ENCODE measurements around the gene TMEM88.
A peak's percentile ranks its signal among the peaks of the same experiment; 100 is the strongest.

TMEM88 gene

GRCh38 chr17:7833011-7833794 lies 21.7 kb upstream of the TMEM88 start:
- DNase-seq = no peak

DNA sequence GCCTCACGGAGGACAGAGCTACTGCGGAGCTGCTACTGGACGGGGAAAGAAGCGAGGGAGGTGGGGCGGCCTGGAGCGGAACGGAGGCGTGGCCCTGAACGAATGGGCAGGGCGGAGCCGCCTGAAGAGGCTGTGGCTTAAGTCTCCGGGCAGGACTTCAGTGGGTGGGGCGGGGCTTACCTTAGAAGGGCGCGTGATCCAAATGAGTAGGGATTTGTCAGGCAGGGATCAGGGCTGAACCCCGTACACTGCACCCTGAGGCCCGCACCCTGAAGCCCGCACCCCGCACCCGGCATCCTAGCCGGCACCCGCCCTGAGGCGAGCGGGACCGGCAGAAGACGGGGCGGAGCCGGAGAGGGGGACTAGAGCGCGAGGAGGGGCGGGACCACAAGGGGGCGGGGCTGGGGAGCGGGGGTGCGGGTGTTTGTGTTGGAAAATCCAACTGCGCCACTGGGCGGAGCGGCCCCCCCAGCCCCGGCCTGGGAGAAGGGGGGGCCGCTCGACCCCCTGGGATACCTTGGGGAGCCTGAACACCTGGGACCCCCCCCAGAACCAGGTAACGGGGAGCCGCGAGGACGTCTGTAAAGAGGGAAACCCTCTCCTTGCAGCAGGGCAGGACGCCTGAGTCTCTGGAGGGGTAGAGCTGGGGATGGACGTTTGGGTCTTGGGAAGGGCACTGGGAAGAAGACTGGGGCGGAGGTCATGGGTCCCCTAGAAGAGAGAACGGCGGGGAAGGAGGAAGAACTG lies 20.9 kb upstream of the TMEM88 start, which contains the start of gene KDM6B:
Gene KDM6B (plus strand): TSS at position 423 of the 747 bp plus-strand sequence. CDS start 11,338 bp downstream, outside the sequence.
- peak; percentile 88 for DNase-seq

DNA sequence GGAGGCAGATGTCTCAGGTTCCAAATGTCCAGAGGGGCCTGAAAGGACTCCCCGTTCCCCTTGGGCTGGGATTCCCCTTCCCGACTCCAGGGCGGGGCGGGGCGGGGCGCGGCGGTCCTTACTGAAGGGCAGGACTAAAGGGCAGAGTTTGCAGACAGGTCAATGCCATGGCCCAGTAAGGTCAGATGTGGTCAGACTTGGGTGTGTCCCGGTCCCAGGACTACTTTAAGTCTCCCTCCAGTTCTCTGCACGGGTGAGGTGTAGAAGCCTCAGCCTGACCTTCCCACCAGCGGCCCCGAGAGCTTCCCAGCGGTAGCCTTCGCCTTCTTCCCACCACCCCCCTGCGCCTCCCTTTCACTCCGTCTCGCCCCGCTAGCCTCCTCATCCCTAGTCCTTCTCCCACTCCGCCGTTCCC lies 20.3 kb upstream of the TMEM88 start:
- no peak for DNase-seq

- peak; percentile 91 for DNase-seq
Measured at GRCh38 chr17:7834957-7835813, 19.7 kb upstream of the TMEM88 start.

- peak; percentile 48 for DNase-seq
Measured at GRCh38 chr17:7835814-7836595, 18.9 kb upstream of the TMEM88 start.

DNA sequence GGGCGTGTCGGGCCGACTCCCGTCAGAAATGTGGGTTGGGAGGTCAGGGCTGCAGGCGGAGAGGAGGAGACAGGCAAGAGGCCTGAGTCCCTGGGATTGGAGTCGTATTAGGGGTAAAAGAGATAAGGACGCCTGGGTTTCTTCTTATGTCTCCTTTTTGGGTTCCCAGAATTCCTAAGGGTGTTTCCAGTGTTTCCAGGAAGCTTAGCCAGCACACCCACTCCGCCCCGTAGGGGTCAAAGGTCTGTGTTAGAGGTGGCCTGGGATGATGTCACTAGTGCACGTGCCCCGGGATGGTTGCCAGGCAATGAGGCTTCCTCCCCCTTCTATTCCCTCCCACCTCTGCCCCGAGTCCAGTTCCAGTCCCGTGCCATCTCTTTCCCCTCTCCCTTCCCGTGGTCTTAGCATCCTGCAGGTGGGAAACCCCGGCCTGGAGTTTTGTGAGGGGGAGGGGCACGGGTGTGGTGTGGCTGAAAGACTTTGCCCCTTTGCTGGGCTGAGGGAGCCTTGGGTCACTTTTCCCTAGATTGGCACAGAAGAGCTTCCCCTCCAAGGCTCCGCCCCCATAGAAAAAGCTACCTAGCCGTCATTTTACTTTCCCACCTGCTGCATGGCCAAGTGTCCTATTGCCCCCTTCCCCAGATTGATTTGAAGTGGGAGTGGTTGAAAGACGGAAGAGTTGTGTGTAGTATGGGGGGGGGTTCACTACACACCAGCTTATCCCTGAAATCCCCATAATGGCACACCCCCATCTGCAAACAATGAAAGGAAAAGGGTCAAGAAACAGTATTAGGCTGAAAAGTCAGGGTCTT lies 18.1 kb upstream of the TMEM88 start:
- DNase-seq = peak; percentile 69

DNA sequence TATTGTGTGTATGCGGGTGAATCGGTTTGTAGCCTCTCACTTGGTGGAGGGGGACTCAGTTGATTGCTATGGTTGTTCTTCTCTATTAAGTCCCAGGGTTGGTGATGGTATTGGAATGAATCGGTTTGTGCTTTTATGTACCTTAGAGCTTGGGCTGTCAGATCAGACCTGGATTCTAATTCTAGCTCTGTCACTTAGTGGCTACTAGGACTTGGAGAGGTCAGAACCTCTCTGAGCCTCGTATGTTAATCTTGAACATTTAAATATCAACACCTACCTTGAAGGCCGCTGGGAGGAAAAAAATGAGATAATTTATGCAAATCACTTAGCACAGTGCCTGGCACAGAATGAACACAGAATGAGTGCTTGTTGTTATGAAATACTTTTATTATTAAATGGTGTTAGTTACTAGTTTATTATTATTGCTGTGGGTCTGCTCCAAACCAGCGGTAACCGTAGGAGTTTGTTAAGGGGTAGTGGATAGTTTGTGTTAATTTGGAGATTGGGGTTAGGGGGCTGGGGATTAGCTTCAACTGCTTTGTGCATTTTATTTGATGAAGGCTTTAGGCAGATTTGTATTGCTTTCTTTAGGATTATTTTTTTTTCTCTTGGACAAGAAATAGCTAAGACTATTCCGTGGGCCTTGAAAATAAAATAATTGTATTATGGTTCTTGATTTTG lies 17.3 kb upstream of the TMEM88 start:
- no peak for DNase-seq

DNA sequence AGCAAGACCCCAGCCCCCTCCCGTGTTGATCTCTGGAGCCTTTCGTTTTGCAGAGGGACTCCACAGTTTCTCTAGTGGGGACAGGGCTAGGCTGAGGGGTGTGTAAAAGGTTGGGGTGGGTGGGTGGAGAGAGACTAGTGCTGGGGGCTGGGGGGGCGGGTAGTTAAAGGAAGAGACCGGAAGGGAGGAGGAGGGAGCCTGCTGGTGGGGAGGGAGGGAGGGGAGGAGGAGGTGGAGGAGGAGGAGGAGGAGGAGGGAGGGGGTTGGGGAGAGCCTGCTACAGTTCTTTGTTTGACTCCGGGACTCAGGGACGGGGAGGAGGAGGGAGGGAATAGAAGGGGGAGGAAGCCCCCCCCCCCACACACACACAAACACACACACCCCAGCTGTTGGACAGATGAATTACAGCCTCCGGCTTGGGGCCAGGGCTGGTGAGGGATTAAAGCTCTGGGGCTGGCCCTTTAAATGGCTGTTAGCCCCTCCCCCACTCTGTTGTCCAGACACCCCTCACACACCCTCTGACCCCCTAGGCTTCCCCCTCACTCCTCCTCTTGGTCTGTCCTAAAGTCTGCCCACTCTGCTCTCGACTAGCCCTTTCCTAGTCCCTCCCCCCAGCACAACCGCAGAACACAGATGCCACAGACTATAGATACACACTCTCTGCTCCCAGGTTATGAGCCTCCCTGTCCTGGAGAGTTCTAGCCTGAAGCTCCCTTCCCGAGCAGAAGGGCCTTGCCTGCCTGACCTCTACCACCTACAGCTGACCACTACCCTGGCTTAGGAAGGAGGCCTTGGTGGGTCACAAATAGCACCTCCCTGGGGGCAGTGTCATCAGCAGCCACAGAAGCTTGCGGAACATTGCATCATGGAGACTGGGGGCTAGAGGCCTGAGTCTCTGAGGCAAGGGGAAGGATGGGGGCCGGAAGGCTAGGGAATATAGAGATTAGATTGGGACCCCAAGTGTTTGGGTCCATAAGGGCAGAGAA lies 16.5 kb upstream of the TMEM88 start:
- no peak for DNase-seq

DNA sequence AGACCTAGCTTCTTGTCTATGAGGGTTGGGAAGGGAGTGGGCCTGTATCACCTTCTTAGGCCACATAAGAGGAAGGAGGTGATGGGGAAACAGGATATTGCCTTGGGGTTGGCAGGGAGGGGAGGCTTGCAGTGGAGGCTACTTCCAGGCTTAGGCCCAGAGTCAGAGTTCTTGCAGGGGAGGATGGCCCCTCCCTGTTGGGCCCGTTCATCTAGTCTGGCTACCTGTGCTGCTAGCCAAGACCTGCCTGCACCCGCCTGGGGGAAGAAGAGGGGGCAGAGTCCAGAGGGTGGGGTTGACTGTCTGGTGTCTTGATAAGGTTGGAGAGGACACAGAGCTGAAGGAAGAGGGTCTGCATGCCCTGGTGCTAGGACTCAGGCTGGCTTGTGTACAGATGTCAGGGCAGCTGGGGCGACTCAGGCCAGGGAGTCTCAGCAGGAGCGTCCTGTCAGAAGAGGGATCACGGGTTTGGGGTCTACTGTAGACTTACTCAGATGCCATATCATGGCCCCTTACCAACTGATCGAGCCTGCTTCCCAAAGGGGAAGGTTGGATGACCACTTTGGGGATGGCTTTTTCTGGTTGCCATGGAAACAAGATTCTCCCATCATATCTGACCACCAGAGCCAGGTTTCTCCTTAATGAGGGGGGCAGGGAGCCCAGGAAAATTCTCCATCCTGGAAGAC lies 15.5 kb upstream of the TMEM88 start:
- no peak for DNase-seq

- no peak for DNase-seq
Measured at GRCh38 chr17:7839876-7840261, 15.0 kb upstream of the TMEM88 start.

DNA sequence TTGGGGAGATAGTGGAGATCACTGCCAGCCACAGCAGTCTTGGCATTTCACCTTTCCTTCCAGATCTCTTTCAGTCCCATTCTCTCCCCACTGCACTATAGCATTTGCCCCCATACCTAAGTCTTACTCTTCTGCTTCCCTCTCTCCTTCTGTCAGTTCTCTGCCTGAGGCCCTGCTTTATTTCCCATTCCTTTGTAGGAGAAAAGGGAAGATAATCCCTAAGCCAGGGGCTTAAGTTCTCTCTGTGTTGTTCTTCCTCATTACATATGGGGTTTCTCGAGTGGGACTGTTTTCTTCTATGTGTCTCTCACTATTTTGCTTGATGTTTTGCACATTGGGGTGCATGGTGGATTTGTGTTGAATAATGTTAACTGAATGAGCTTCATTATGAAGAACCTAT lies 14.4 kb upstream of the TMEM88 start:
- no peak for DNase-seq

DNA sequence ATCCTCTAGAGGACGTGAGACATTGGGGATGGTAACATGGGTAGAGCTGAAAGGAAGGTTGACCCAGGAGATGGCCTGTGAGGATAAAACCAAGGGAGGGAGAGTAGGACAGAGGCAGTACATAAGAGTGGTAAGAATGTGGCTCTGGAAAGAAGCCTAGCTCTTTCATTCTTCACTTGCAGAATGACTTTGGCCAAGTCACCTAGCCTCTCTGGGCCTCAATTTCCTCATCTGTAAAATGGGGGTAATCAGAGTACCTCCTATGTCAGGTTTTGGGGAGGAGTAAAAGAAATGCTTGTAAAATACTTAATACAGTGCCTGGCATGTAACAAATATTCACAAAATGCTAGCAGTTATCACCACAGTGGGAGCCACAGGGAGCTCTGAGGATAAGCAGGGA lies 14.0 kb upstream of the TMEM88 start:
- no peak for DNase-seq

GRCh38 chr17:7841396-7841914 lies 13.4 kb upstream of the TMEM88 start:
- peak; percentile 95 for DNase-seq

- DNase-seq = peak; percentile 85
Measured at GRCh38 chr17:7841915-7842379, 12.9 kb upstream of the TMEM88 start.

DNA sequence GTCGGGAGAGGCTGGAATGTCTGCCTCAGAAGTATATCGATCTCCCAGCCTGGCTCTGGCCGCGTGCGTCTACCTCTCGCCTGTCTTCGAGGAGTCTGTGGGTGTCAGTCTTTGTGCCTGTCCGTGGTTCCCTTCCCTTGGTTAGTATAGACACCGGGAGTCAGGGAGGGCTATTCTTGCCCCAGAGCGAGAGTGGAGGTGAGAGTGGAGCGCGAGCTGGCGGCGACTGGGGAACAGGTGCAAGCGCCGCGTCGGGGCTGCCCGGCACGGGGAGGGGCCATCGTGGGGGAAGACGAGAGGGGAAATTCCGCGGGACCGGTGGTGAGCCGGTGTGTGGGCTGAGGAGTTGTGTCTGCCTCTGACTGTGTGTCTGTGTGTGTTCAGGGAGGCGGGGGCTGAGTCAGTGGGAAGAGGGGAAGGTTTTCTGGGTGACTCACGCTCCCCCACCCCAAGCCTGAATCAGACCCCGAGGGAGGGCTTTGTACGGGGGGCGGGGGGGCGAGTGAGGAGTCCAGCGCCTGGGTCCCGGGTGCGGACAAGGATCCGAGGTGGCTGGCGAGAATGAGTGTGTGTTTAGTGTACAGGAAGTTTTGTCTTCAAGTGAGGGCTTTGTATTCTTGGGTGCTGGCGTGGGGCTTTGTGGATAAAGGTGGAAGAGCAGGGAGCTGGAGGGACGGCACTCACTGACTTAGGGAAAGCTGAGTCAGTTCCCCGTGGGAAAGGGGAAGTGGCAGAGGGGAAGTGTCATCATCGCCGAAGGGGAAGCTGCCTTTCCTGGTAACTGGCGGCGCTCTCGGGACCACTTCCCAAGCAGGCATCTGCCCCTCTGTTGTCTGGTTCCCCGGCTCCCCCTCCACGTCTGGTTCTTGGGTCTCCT lies 12.2 kb upstream of the TMEM88 start:
- DNase-seq = peak; percentile 98

- no peak for DNase-seq
Measured at GRCh38 chr17:7843257-7843535, 11.7 kb upstream of the TMEM88 start.

DNA sequence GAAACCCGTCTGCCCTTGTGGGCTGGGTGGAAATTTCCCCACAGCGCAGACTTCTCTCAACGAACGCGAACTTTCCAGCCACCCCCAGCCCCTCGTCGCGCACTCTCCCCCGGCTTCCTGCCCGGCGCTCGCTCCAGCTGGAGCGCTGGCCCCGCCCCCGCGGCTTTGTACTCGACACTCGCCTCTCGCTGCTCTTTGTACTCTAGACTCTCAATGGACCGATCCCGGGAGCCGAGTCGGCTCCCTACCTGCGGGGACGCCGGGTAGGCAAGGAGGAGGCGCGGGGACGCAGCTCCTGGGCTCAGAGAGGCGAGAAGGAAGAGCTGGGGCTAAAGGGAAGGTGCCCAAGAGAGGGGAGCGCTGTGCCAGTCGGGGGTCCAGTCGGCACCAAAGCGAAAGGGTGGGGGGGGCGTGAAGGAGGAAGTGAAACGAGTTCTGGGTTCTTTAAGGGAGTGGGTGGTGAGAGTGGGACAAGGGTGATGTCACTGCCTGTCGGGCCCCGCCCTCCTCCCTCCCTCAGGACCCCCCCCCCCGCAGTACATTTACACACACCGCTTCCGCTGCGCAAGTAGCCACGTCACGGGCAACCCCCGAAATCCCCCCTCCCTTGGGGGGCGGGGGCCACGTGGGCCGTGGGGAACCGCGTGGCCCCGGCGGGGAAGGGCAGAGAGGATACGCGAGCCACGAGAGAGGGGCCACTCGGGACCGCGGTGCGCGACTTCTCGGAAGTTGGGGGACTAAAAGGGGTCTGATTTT lies 11.2 kb upstream of the TMEM88 start:
- DNase-seq = peak; percentile 91
